ENCODE measurements around the gene SCGB1D4. TPM values are rescaled to one million over a fixed set of nuclear protein-coding genes. Genes with fewer than 3 reads are reported as not detected.

SCGB1D4 gene
- total RNA-seq, 1 donor from 2014 or later: not detected

DNA sequence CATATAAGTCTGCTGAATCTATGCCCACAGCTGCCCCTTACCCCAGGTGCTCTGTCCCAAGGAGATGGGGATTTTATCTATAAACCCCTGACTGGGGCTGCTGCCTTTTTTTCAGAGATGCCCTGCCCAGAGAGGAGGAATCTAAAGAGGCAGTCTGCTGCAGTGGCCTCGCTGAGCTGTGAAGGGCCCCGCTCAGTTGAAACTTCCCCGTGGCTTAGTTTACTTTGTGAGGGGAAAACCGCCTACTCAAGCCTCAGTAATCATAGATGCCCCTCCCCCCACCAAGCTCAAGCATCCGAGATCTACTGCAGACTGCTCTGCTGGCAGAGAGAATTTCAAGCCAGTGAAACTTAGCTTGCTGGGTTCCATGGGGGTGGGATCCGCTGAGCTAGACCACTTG lies 7.4 kb upstream of the SCGB1D4 start:
- intact Hi-C loops (cut with DNase I): no loop called here
- TF ChIP-seq, protein P1, sequence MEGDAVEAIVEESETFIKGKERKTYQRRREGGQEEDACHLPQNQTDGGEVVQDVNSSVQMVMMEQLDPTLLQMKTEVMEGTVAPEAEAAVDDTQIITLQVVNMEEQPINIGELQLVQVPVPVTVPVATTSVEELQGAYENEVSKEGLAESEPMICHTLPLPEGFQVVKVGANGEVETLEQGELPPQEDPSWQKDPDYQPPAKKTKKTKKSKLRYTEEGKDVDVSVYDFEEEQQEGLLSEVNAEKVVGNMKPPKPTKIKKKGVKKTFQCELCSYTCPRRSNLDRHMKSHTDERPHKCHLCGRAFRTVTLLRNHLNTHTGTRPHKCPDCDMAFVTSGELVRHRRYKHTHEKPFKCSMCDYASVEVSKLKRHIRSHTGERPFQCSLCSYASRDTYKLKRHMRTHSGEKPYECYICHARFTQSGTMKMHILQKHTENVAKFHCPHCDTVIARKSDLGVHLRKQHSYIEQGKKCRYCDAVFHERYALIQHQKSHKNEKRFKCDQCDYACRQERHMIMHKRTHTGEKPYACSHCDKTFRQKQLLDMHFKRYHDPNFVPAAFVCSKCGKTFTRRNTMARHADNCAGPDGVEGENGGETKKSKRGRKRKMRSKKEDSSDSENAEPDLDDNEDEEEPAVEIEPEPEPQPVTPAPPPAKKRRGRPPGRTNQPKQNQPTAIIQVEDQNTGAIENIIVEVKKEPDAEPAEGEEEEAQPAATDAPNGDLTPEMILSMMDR (IDR thresholded peaks at IDR 0.05): no peak
- no peak for TF ChIP-seq POLR2A (IDR thresholded peaks at IDR 0.05)
- TF ChIP-seq POLR2AphosphoS5 (IDR thresholded peaks at IDR 0.05; ENCODE audit: insufficient read depth in 1 of 2, low read depth in 1 of 2): no peak
- Histone ChIP-seq H3K4me3 (no peak overlapping the region), H3K9me3 (no peaks in the 10 kb centered on the region), H3K27me3 (no peaks in the 10 kb centered on the region), H3K4me1 (no peaks in the 10 kb centered on the region), H3K27ac (no peak overlapping the region), H3K36me3 (no peaks in the 10 kb centered on the region)
- DNase-seq (ENCODE audit: extremely low spot score in 2 of 2): peak in 1 of 2 donors; percentile 54

DNA sequence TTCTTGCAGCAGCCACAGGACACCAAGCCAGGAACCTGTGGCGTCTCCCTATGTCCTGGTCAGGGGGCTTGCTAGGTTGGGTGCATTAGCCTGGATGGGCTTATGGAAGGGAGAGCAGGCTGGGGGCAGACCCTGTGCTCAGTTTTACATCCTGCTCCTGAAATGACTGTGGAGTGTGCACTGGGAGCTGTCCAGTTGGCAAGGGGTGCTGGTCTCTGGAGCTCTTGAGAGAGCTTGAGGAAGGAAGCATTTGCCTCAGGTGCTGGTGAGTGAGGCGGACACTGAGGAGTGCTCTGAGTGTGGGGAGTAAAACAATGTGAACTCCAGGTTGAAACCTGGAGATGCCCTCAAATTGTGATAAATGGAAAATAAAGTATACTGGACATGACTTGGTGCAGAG lies 3.4 kb downstream of the SCGB1D4 start:
- H3K27ac ChIP-seq: no peak overlapping the region
- intact Hi-C loops (cut with DNase I): no loop called here
- H3K9me3 ChIP-seq: no peaks in the 10 kb centered on the region
- H3K4me3 ChIP-seq: no peak overlapping the region
- no peaks in the 10 kb centered on the region for H3K36me3 ChIP-seq
- TF ChIP-seq POLR2A (IDR thresholded peaks at IDR 0.05) (no peak), POLR2AphosphoS5 (IDR thresholded peaks at IDR 0.05; ENCODE audit: insufficient read depth in 1 of 2, low read depth in 1 of 2) (no peak)
- TF ChIP-seq, protein P1 (IDR thresholded peaks at IDR 0.05): no peak
- DNase-seq (ENCODE audit: extremely low spot score in 2 of 2): no peak
- no peaks in the 10 kb centered on the region for H3K27me3 ChIP-seq
- H3K4me1 ChIP-seq: no peaks in the 10 kb centered on the region

DNA sequence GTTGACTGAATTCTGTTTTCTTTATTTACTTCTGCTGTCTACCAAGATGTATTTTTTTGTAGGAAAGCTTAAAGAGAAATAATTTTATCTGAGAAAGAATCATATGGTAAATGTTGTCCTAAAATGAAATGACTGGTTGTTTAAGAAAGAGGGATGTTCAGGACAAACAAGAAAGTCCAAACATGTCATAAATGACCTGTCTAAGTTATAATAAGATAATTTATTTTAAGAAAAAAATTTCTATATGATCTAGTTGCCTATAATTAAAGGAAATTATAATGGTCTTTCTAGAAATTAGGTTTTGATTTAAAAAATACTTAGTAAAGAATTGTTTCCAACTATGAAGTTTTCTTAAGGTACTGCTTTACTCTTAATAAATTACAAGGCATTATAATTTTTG lies 18.4 kb downstream of the SCGB1D4 start:
- no peak for DNase-seq (ENCODE audit: extremely low spot score in 2 of 2)
- intact Hi-C loops (cut with DNase I): no loop called here
- Histone ChIP-seq H3K27ac (no peak overlapping the region), H3K4me1 (no peaks in the 10 kb centered on the region), H3K27me3 (no peaks in the 10 kb centered on the region), H3K4me3 (no peak overlapping the region), H3K9me3 (no peaks in the 10 kb centered on the region), H3K36me3 (no peaks in the 10 kb centered on the region)
- TF ChIP-seq POLR2A (IDR thresholded peaks at IDR 0.05) (no peak), POLR2AphosphoS5 (IDR thresholded peaks at IDR 0.05; ENCODE audit: insufficient read depth in 1 of 2, low read depth in 1 of 2) (no peak)
- TF ChIP-seq, protein P1 (IDR thresholded peaks at IDR 0.05): no peak

DNA sequence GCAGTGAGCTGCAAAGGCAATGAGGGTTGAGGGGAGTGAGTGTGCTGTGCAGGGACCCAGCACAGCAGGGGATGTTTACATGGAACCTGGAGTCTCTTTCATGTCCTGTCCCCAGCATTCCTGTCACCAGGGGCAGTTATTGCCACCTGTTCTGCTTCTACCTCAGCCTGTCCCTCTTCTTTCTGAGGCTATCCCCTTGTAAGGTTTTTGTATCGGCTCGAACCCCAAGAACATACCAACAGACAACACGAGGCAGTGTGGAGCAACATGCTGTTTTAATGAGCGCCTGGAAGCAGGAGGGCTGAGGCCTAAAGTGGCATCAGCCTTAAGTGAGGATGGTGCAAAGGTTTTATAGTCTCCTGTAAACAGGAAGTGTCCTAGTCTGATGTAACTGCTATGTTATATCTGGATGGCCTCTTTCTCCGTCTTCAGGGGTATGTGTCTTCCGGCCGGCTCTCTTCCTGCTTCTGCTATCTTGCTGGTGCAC lies 25.0 kb downstream of the SCGB1D4 start:
- Histone ChIP-seq H3K4me1 (no peaks in the 10 kb centered on the region), H3K27ac (no peak overlapping the region), H3K36me3 (no peaks in the 10 kb centered on the region), H3K27me3 (no peaks in the 10 kb centered on the region), H3K9me3 (no peaks in the 10 kb centered on the region), H3K4me3 (no peak overlapping the region)
- no peak for DNase-seq (ENCODE audit: extremely low spot score in 2 of 2)
- TF ChIP-seq, protein P1 (IDR thresholded peaks at IDR 0.05): no peak
- TF ChIP-seq POLR2A (IDR thresholded peaks at IDR 0.05): no peak
- no peak for TF ChIP-seq POLR2AphosphoS5 (IDR thresholded peaks at IDR 0.05; ENCODE audit: insufficient read depth in 1 of 2, low read depth in 1 of 2)
- intact Hi-C loops (cut with DNase I): no loop called here

GRCh38 chr11:62273284-62273683 lies 25.6 kb downstream of the SCGB1D4 start:
- Histone ChIP-seq H3K4me3 (no peak overlapping the region), H3K36me3 (no peaks in the 10 kb centered on the region), H3K27me3 (no peaks in the 10 kb centered on the region), H3K9me3 (no peaks in the 10 kb centered on the region), H3K27ac (no peak overlapping the region), H3K4me1 (no peaks in the 10 kb centered on the region)
- TF ChIP-seq POLR2AphosphoS5 (IDR thresholded peaks at IDR 0.05; ENCODE audit: insufficient read depth in 1 of 2, low read depth in 1 of 2): no peak
- TF ChIP-seq, protein P1 (IDR thresholded peaks at IDR 0.05): no peak
- TF ChIP-seq POLR2A (IDR thresholded peaks at IDR 0.05): no peak
- intact Hi-C loops (cut with DNase I): no loop called here
- no peak for DNase-seq (ENCODE audit: extremely low spot score in 2 of 2)

Measured in vagina (tissue), 2 donors.